Fibroblast of skin of right quadriceps (primary cell): ENCODE measurements around the gene GAREM1.

Experiments
- DNase-seq: peaks from one replicate; pipeline ENCODE4 v3.0.0-alpha.2; 2013

The GAREM1 gene

DNA sequence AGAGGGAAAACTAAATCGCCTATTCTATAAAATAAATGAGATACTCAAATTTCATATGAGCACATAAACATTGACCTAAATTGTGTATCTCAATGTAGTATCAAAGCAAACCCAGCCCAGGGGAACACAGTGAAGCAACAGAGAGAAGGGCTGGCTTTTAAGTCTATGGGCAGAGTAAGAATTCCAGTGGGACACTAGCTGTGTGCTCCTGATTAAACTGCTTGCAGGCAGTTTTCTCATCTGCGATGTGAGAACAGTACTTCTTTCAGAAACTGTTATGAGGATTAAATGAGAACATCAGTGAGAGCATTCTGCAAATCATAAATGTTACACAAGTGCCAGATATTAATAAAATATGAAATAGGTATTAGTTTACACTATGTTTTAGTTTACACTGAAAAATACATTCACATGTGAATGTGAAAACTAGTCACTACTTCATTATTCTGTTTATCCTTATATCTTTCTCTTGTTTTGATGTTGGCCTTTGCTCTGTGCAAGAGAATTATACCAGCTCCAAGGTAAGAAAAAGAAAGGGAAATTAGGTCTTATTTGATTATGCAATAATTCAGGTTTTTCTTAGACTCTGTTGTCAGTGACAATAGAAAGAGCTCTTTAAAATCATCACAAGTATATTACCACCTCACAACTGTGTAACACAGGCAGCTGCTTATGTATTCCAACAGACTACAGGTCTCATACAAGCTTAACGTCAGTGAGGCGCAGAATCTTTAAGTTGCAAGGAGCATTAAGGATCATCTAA lies 47.5 kb downstream of the GAREM1 start:
- no peak for DNase-seq

DNA sequence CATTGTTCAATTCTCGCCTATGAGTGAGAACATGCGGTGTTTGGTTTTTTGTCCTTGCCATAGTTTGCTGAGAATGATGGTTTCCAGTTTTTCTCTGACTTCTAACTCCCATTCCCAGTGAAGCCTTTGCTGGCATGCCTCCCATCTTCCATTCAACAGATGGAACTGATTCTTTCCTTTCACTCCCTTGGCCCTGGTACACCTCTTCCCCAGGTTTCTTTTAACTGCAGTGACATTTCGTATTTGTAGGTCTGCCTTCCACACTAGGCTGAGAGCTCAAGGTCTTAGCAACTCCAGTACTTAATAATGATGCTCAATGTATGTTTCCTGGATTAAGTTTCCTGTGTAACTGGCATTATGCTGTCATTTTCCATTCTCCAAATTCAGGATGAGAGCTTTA lies 48.5 kb downstream of the GAREM1 start:
- DNase-seq: no peak

DNA sequence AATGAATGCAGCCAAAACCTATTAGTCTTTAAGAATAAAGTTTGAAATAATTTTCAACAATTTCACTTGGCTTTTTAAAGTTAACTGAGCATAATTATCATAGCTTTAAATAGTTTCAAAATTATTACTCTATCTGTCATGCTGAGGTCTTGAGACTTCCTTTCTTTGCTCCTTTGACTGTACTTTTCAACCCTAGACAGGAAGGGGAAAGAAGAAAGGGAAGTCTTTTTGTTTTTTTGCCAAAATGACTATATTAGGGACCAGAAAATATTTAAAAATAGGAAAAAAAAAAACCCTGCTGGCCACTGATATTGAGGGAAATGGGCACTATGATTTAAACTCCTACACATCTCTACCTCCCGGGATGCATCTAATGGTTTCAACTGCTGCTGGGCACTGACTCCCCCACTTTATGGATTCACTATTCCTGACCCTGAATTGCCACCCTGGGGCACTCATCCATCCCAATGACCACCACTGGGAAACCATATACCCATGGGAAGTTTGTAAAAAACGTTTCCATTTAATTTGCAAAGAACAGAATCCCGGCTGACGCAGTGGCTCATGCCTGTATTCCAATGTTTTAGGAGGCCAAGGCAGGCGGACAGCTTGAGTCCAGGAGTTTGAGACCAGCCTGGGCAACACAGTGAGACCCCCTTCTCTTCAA lies 50.5 kb downstream of the GAREM1 start:
- DNase-seq: no peak

DNA sequence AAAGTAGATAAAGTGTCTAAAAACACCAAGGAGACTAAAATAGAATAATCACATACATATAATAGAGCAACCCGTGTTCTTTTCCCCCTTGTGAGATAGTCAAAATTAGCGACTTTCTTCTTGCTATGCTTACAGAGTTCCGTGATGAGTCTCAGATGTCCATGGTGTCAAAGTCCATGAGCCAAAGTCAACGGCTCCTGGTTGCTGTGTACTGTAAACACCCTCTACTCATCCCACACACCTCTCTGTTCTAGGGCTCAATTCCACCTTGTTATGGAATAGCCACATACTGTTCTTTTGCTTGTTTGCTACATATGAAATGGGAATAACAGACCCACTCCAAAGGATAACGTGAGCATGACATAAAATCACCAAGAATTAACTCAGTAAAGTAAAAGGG lies 52.5 kb downstream of the GAREM1 start:
- DNase-seq: no peak

DNA sequence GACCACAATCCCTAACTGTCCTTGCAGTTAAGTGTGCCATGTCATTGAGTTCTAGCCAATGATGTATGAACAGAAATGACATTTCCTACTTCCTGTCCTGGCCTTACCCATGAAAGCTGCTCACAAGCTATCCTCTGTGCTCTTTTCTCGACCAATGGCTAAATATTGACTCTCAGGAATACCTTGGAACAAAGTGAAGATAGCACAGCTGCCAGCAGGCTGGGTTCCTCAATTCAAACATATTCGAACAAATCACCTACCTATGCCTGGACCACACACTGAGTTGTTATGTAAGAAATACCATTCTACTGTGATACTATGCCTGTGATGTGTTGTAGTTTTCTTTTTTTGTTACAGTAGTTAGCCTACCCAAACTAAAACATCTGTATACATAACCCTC lies 65.1 kb downstream of the GAREM1 start:
- no peak for DNase-seq

DNA sequence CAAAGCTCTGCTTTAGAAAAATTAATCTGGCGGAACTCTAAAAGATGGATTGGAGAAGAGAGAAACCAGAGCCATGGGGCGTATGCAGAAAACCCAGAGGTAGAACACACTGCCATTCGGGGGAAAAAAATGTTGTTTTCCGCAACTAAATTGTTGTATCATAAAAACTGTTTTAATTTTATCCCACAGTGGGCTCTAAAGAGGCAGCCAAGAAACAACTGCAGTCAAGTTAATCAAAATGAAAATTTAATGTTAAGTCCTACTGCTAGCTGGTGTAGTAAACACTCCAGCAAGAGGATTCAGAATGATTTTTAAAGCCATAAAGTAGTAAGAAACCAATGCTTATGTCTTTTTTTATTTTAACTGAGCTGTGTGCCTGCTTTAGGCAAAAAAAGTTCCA lies 69.1 kb downstream of the GAREM1 start:
- no peak for DNase-seq

DNA sequence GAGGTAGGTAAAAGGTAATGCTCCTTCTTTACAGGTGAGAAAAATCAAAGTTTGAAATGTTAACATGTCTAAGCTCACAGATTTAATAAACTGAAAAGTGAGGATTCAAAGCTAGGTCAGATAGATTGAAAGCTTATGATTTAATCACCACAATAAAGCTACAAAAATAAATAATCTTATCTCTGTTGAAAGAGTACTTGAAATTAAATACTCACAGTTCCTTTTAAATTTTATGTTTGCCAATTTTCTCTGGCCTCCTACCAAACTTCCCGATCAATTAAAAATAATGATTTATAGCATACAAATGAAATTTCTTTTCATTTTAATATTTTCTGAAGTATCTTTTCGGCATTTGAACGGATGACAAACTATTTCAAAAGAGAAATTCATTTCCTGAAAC lies 77.3 kb downstream of the GAREM1 start:
- DNase-seq: no peak

DNA sequence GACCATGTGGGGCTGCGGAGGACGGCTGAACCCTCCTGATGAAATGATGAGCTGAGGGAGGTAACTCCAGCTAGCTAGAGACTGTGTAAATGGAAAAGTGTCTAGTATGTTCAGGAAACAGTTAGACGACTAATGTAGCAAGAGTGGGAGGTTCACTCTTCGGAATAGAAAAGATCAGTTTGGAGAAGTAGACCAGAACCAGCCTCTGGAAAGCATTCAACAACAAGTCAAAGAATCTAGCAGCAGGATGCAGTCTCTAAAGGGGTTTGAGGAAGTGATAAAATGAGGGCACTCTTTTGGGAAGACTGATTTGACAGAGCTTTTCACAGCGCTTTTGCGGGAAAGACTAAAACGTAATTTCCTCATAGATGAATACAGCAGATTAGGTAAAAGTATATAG lies 79.6 kb downstream of the GAREM1 start:
- DNase-seq: no peak

DNA sequence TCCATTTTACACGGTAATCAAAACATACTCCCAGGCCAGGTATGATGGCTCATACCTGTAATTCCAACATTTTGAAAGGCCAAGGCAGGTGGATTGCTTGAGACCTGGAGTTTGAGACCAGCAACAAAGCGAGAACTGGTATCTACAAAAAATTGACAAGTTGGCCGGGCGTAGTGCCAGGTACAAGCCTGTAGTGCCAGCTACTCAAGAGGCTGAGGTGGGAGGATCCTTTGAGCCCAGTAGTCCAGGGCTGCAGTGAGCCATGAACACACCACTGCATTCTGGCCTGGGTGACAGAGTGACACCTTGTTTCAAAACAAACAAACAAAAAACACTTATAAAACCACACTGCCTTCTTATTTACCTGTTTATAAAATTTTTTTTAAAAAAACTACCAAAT lies 80.8 kb downstream of the GAREM1 start:
- DNase-seq: no peak

DNA sequence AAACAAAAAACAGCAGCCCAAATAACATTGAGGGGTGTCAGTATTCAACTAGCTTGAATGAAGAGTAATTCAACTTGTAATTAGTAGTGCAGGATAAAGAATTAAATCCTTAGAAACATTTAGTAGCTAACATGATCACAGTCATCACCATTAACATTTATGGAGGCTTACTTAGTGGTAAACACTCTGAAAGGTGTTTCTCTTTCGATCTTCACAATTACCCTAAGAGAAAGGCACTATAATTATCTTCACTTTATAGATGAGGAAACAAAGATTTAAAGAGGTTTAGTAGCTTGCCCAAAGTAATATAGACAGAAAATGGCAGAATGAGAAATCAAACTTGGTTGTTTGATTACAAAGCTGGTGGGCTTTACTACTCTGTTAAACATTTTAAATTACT lies 81.5 kb downstream of the GAREM1 start:
- no peak for DNase-seq

DNA sequence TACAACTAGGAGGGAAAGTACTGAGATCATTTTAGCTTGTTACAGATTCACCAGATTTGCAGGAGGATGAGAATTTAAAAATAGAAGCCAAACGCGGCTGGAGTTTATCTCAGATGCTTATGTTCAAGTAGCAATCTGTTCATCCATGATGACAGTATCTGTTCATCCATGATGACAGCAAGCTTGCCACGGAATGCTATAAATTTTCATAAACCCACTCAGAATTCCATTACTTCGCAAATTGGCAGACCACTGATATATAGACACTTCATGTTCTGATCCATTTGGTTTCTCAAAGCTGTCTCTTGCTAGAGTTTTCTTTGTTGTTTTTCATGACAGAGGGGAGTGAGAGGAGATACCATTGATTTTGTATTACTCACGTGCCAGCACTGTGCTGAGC lies 84.2 kb downstream of the GAREM1 start:
- DNase-seq: no peak

DNA sequence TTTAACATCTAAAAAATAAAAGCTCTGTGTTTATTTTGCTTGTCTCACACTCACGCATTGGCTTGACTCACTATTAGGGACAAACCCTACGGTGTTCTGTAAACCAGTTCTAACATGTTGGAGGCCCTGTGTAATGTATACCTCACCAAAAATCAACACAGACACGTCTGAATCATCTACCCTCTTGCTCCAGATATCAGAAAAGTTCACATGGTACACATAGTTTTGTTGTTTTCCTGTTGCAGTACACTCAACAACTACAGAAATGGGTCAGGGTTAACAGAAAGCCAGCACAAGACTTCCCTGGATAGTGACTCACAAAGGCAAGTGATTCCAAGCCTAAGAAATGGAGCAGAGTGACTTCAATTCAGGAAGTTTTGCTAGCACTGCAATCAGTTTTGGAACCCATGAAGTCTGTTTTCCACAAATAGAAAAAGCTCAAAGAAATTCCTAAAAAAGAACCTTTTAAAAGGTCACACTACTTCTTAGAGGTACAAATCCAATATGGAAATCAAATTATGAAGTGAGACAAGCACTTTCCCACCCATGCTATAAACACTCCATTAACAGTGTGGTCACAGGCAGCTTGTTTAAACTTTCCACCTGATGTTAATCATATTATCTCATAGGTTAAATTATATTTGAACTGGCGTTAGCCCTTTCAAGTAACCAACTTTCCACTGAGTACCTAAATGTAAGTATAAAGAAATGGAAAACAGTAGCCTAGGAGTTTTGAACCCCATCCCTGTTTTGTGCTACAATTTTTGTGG lies 87.4 kb downstream of the GAREM1 start:
- DNase-seq: peak; percentile 83

DNA sequence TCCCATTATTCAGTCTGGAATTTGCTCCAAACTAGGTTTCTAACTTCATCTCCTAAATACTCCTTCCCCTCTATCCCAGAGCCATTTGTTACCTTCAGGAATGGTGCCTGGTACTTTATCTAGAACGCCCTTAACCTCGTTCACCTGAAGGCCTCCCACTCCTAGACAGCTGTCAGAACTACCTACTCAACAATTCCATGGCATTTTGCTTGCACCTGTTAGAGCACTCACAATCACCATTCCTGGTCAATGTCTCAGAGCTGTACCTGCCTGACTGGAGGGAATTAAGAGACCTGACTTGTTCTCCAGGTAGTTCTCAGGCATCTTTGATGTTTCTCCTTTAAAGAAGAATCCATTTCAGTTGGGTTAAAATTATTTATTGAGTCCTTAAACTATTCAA lies 88.9 kb downstream of the GAREM1 start:
- DNase-seq: no peak

DNA sequence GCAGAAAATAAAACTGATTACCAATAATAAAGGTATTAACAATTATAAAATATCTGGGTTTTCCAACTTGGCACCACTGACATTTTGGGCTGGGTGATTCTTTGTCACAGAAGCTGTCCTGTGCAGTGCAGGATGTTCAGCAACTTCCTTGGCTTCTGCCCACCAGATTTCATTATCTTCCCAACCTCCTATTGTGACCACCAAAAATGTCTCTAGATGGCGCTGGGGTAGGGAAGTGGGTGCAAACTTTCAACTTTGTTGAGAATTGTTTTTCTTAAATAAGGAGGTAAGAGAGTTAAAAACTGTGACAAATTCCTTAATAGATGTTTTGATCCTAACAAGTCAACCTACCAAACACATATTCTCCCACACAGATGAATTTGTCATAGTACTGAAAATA lies 90.1 kb downstream of the GAREM1 start:
- DNase-seq: no peak

DNA sequence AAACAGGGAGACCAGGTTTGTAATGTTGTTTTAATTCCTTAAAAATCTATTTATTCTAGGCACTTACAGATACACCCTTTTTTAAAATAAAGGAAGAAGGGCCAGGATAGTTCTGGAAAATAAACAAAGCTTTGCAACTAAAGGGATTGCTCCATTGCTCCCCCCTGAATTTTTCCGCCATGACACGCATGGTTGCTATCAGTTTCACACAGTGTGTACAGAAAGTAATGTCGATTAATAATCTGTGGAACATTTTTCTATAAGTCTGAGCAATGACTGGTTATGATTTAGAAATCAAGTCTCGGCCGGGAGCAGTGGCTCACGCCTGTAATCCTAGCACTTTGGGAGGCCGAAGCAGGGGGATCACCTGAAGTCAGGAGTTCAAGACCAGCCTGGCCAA lies 90.8 kb downstream of the GAREM1 start:
- no peak for DNase-seq

DNA sequence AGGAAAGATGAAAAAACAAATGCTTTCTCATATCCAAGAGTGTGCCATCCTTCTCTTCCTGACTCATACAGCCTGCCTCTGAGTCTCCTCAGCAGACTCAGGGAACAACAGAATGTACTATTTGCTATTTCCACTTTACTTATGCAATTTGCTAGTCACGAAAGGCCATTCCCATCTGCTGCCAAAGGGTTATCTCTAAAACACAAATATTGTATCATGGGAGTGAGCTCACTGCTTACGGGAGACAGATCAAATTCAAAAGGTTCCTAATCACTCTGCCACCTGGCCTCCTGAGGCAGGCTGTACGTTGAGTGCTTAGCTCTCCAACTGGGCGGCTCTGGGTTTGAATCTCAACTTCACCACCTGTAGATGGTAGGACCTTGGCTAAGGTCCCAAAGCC lies 92.0 kb downstream of the GAREM1 start:
- DNase-seq: no peak

DNA sequence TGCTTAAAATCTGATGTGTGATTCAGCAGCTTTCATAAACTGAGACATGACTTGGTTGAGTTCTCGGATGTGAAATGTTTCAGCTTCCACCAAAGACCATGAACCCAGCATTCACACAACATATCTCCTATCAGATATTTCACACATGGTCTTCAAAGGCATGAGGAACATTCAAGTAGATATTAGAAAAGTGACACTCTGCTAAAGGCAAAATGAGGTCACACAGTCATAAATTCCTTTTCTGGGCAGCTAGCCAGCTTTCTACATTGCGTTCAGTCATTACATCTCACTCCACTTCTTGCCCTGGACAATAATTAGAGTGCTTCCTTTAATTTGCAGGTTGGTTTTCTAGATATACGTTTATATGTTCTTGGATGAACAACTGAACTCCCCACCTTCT lies 96.7 kb downstream of the GAREM1 start:
- peak; percentile 53 for DNase-seq

DNA sequence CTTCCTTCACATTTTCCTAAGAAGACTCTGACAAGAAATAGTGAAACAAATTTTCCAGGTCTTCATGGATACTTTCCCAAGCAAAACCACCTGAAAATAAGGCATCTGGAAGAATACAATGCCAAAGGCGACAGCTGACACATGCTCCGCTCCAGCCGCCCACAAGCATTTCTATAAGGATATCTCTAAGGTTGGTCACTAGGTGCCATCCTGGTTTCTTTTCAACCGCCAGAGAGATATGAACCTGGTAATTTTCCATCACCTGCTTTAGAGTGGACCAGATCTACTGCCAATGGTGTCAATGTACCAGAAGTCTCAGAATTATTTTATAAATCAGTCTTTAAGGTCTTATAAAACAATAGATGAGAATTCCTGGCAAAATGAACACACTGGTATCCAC lies 97.2 kb downstream of the GAREM1 start:
- no peak for DNase-seq

DNA sequence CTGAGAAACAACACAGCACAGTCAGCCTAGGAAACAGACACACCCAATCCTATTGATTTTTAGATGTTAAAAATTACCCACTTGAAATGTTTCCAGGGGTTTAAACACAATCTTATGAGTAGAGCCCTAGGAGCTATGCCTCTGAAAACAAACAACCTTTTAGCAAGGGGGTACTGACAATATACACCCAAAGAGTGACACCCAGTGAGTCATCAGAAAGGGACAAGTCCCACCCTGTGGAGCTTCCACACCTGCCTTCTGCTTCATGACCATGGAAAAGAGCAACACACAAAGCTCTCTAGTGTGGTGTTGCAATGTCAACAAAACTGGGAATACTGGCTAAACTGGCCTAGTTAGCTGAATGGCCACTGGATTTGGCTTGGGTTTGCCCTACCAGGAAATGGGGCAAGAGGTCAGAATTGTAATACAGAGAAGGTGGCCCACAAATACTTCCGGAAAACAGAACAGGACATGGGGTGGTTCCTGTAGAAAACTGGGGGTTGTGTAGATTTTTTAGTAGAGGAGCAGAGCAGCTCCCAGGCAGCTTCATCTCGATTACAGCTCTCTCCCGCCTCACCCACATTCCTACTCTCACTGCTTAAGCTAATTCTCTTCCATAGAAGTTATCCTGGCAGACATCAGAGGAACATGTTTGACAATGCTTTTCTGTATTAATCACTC lies 98.2 kb downstream of the GAREM1 start:
- DNase-seq: no peak

DNA sequence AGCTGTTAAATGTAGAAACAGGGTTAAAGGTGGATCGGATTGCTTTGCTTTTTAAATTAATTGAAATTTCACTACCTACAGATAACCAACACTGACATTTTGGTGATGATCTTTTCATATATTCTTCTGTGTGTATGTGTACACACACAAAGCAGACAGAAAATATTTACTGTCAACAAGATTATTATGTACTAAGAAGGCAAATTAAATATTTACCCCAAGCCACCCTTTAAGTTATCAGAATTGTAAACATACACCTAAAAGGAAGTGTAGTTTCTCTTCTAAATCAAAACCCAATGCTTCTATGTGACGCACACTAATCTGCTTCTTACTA lies 98.7 kb downstream of the GAREM1 start:
- no peak for DNase-seq

DNA sequence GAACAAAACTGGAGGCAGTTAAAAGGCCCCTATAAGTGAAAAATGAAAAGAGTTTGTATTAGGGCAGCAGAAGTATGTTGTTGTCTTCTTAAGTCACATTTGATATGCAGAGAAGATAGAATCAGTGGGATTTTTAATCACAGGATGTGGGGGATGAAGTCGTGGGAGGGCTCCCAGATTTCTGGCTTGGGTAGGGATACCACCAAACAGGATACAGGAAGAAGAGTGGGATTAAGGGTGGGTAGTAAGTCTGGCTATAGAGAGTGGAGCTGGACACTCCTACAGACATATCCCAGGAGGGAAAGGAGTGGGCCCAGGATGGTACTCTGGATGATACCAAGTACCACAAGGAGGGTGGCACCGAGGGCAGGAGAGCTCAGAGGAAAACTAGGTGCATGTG lies 99.3 kb downstream of the GAREM1 start:
- DNase-seq: no peak

DNA sequence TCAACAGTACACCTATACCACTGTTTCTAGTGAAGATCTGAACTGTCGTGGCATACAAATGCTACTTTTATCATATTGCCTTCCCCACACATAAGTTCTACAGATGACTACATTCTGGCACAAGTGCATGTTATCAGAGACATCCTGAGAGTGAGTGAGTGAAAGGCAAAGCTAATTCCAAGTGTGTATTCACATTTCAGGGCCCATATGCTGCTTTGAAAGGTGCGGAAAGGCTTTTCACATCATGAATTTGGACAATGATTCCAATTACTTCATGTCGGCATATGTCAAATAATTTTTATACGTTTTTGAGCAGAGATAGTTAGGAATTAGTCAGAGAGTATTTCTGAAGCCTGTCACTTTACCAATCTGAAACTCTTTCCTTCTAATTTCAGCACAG lies 101.7 kb downstream of the GAREM1 start:
- DNase-seq: no peak

DNA sequence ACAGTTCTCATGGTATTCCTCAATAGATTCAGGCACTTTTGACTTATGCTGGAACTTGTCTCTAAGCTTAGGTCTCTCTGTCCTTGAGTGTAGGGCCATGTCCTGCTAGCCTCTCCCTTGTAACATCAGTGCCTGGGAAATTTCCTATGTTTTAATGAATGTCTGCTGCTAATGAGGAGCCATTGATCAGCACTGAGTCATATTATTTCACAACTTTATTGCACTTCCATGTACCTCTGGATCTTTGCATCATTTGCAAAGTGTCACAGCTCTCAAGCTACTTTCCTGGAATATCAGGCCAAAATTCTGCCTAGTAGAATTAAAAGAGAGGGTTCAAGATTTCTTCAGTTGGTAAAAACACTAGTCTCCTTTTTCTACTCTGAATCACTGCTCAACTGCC lies 102.5 kb downstream of the GAREM1 start:
- peak; percentile 29 for DNase-seq
